GM19452 (cell line): ENCODE results near the gene DAW1.
"Not testable (repeated sequence)": the region's sequence is repeated elsewhere in the genome, so short reads cannot be mapped to it uniquely, and the experiment has no call there.

ENCODE experiments used
- ATAC-seq: cut with Tn5 transposase; IDR thresholded peaks from one replicate; pipeline ENCODE4 v1.9.1; 2021; ENCODE audit not compliant: unreplicated experiment

Gene DAW1

DNA sequence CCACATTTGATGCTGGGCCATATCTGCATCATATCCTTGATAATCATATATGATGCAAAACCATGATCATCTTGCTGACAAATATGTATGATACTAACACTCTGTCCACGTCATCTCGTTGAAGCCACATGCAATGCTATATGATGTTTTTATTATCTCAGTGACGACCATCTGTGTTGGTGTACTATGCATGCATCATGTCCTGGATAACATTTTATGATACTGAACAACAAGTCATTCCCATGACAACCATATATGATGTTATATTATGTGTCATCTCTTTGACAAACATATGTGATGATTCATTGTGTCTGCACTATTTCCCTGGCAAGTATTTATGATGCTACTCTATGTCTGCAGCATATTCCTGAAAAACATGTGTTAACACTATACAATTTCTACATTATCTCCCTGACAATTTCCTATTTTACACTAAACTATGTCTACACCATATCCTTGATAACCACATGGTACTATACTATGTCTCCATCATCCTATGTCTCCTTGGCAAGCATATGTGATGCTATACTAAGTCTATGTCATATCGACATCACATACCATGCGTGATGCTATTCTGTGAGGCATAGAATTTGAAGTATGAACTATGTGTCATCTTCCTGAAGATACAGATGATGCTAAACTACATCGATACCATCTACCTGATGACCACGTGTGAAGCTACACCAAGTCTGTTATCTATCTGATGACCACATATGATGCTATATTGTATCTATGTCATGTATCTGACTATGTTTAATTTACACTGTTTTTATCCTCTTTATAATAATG lies 37.0 kb downstream of the DAW1 start:
- no peak for ATAC-seq

- ATAC-seq = no peak
Observed at GRCh38 chr2:227914362-227914761, 42.9 kb downstream of the DAW1 start.

DNA sequence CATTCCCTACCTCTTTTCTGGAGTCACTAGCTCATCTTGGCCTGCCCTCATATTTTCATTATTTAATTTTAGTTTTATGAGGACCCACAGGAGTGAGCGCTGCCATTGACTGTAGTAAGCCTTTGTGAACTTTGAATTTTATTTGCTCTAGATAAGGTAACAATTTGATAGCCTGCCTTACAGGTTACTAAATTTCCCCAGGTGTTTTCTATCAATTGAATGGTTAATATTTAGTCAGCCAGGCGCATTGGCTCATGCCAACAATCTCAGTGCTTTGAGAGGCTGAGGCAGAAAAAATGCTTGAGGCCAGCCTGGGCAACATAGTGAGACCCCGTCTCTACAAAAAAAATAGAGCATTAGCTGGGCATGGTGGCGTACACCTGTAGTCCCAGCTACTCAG lies 50.2 kb downstream of the DAW1 start:
- no peak for ATAC-seq

DNA sequence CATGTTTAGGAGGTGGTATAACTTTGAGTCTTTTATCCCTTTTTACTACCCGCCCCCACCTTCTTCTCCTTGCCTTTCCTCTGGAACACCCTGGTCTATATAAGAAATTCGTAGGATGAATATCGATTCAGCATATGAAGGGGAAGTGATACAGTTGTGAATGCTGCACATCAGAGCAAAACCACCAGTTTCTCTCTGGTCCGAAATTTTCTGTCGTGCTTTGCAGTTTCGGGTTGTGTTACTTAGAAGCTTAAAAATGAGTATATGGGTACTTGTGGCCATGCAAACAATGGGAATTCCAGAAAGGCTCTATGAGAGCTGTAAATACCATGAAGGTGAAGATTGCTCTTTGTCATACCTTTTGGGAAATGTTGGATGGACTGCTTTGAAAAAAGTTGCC lies 60.6 kb downstream of the DAW1 start:
- ATAC-seq = no peak

DNA sequence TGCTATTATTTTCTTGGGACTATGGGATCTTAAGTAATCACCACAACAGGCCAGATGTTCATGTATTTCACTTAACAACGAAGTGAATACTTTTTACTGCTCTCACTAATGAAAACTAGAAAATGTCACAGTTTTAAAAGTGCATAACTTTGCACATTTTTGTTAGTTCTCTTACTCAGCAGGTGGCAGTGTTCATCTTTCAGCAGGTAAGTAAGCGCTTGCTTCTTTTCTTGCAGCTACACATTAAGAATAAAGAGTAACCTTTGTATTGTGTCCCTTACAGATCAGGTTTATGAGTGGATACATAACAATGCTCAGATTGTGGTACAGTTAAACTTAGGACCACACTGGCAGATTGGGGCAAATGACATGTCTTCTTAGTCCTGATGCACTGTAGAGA lies 61.0 kb downstream of the DAW1 start:
- ATAC-seq = no peak

DNA sequence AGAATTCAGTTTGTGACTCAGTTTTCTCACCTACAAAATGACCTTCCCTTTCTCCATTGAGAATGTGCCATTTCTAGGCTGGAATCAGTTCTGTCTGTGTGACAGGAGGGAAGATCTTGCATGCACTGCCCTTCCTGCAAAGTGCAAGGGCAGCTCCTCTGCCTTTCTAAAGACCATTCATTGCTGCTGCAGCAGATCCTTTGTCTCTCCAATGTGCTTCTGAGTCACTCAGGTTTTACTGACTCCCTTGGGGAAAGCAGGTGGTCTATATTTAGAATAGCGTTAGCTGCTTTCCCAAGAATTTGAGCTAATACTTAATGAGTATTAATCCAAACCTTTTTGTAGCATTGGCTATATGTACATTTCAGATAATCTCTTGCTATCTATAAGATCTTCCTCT lies 62.5 kb downstream of the DAW1 start:
- no peak for ATAC-seq

GRCh38 chr2:227936249-227936648 lies 64.8 kb downstream of the DAW1 start:
- ATAC-seq = not testable (repeated sequence)

GRCh38 chr2:227939271-227940027 lies 68.0 kb downstream of the DAW1 start:
- no peak for ATAC-seq

DNA sequence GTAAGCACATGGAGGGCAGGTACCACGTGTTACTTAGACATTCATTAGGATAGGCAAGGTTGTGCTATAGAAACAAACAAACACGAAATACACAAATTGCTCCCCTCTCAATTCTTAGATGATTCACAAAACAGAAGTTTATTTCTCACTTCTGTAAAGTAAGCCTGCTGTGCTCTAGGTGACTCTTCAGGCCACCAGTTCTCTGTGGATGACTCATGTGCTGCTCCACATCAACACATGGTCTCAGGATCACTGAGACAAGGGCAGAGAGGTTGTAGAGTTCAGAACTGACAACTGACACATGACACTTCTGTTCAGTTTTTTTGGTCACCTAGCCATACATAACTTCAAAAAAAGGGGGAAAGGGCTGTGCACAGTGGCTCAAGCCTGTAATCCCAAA lies 70.6 kb downstream of the DAW1 start:
- no peak for ATAC-seq

DNA sequence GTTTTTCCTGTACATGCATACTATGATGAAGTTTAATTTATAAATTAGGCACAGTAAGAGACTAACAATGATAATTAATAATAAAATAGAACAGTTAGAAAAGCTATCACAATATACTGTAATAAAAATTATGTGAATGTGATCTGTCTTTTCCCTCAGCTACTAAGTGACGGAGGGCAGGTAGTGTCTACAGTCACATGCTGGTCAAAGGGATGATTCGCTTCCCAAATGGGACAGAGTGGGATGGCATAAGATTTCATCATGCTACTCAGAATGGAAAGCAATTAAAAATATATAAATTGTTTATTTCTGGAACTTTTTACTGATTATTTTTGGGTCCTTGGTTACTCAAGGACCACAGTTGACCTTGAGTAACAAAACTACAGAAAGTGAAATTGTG lies 71.5 kb downstream of the DAW1 start:
- no peak for ATAC-seq

GRCh38 chr2:227960317-227960716 lies 88.9 kb downstream of the DAW1 start:
- no peak for ATAC-seq

DNA sequence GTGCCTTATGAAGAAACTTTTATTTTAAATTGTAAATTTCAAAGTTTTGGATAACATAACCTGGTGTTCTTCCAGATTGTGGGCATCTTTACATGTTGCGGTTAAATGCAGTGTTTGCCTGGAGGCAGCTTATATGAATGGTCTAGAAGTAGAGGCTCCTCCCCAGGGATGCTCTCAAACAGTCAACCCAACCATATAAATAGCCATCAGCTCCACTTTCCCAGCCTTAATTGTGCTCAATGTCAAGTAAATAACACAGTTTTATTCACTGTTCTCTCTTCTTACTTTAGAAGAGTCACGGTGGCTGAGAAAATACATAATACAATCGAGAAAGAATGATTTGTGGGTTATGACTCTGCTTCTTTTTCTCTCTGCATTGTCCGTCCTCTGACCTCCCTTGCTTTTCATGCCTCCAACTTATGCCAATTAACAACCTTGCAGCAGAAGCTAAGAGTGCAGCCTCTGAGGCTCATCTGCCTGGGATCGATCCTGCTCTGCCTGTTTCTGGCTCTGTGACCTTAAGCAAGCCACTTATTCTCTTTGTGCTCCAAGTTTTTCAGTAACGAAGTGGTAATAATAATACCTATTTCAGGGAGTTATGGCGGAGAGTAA lies 100.3 kb downstream of the DAW1 start:
- ATAC-seq = no peak

DNA sequence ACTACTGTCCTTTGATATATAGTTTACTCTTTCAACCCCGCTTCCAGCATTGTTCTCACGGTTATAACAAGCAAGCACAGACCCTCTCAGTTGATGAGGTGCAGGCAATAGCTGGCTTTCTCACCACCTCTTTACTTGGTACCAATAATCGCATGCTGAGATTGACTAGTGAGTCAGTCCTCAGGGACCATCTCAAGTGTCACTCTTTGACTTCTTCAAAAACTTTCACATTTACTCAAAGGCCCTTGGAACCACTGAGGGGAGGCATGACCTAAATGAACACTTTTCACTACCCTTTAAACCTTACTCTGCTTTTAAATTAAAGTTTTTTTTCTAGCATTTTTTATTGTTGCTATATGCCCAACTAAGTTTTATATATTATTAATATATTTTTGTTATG lies 101.8 kb downstream of the DAW1 start:
- ATAC-seq = no peak
